Neural cell (in vitro differentiated cells): ENCODE data around the gene LMNA. TPM values are rescaled to one million over a fixed set of nuclear protein-coding genes. Genes with fewer than 3 reads are reported as not detected.

Experiments used
- H2AFZ ChIP-seq: fragments of 200-600, 300-800 bp; sonication (generic), shearing (Covaris generic); 2 replicates; pipeline ENCODE4 v1.6.0; 2014; ENCODE audit warnings: low read depth, mild to moderate bottlenecking, antibody characterized with exemption, low read length, moderate library complexity
- H3F3A ChIP-seq: fragments of 200-600 bp; shearing (Covaris generic); 2 replicates; pipeline ENCODE4 v1.6.1; 2016; ENCODE audit warnings: mild to moderate bottlenecking, moderate library complexity, mixed read lengths, antibody characterized with exemption, low read length; ENCODE audit not compliant: insufficient read depth, poor library complexity, severe bottlenecking
- H3K27ac ChIP-seq: fragments of 200-600, 300-800 bp; sonication (generic), shearing (Covaris generic); 2 replicates; pipeline ENCODE4 v1.5.1; 2014; ENCODE audit warnings: mild to moderate bottlenecking, low read length, moderate library complexity
- H3K27me3 ChIP-seq: fragments of 300-800, 200-600 bp; sonication (generic), shearing (Covaris generic); 2 replicates; pipeline ENCODE4 v1.6.0; 2014; ENCODE audit warnings: mild to moderate bottlenecking, low read depth, low read length, moderate library complexity; ENCODE audit not compliant: insufficient read depth
- H3K36me3 ChIP-seq: fragments of 300-800, 200-600 bp; sonication (generic), shearing (Covaris generic); 2 replicates; pipeline ENCODE4 v1.5.1; 2014; ENCODE audit warnings: mild to moderate bottlenecking, antibody characterized with exemption, low read length, moderate library complexity; ENCODE audit not compliant: insufficient read depth
- H3K4me2 ChIP-seq: fragments of 300-800, 200-600 bp; sonication (generic), shearing (Covaris generic); 2 replicates; pipeline ENCODE4 v1.6.0; 2014; ENCODE audit warnings: mild to moderate bottlenecking, low read length
- H3K4me3 ChIP-seq: fragments of 300-800, 200-600 bp; sonication (generic), shearing (Covaris generic); 2 replicates; pipeline ENCODE4 v1.5.1; 2014; ENCODE audit warnings: mild to moderate bottlenecking, low read length, moderate library complexity
- H3K79me2 ChIP-seq: fragments of 200-600 bp; shearing (Covaris generic); replicated peaks from 2 replicates; pipeline ENCODE4 v1.6.0; 2014; ENCODE audit warnings: mild to moderate bottlenecking, low read length, moderate library complexity; ENCODE audit not compliant: insufficient read depth
- H3K9ac ChIP-seq: fragments of 300-800, 200-600 bp; sonication (generic), shearing (Covaris generic); 2 replicates; pipeline ENCODE4 v1.6.1; 2016; ENCODE audit warnings: mild to moderate bottlenecking, low read length, mixed read lengths
- H3K9me2 ChIP-seq: fragments of 200-600 bp; shearing (Covaris generic); 2 replicates; pipeline ENCODE4 v1.6.1; 2016; ENCODE audit warnings: mild to moderate bottlenecking, low read length, mixed read lengths; ENCODE audit not compliant: insufficient read depth
- H3K9me3 ChIP-seq: fragments of 200-600, 300-800 bp; sonication (generic), shearing (Covaris generic); 2 replicates; pipeline ENCODE4 v1.6.1; 2016; ENCODE audit warnings: mild to moderate bottlenecking, mixed run types, low read length, moderate library complexity, mixed read lengths
- H4K20me1 ChIP-seq: fragments of 200-600 bp; shearing (Covaris generic); 2 replicates; pipeline ENCODE4 v1.6.1; 2016; ENCODE audit warnings: mild to moderate bottlenecking, mixed run types; ENCODE audit not compliant: insufficient read depth
- EP300 ChIP-seq: fragments of 450-650 bp; conservative IDR thresholded peaks from 2 replicates; pipeline ENCODE4 v1.6.1; 2014; ENCODE audit warnings: antibody characterized with exemption, mild to moderate bottlenecking, moderate library complexity; ENCODE audit not compliant: poor library complexity, severe bottlenecking
- EZH2 ChIP-seq: fragments of 200-600, 300-800 bp; shearing (Covaris generic), sonication (generic); IDR thresholded peaks from 2 replicates; pipeline ENCODE4 v1.6.1; 2014; ENCODE audit warnings: antibody characterized with exemption, low read length, borderline replicate concordance, mild to moderate bottlenecking; ENCODE audit not compliant: insufficient read depth, poor library complexity, severe bottlenecking
- MXI1 ChIP-seq: fragments of 450-650 bp; conservative IDR thresholded peaks from 2 replicates; pipeline ENCODE4 v1.6.1; 2014; ENCODE audit warnings: antibody characterized with exemption, mild to moderate bottlenecking; ENCODE audit not compliant: poor library complexity, severe bottlenecking
- POLR2AphosphoS5 ChIP-seq: IDR thresholded peaks from 2 replicates; pipeline ENCODE4 v1.6.1; 2012
- RAD21 ChIP-seq: fragments of 450-650 bp; conservative IDR thresholded peaks from 2 replicates; pipeline ENCODE4 v1.6.1; 2014; ENCODE audit warnings: antibody characterized with exemption, mild to moderate bottlenecking, moderate library complexity
- SMC3 ChIP-seq: fragments of 450-650 bp; conservative IDR thresholded peaks from 2 replicates; pipeline ENCODE4 v1.6.1; 2014; ENCODE audit warnings: antibody characterized with exemption, mild to moderate bottlenecking, moderate library complexity; ENCODE audit not compliant: poor library complexity
- TAF1 ChIP-seq: IDR thresholded peaks from 2 replicates; pipeline ENCODE4 v1.6.1; 2012; ENCODE audit warnings: low read depth
- polyA plus RNA-seq: library from polyadenylated mRNA; depleted of rRNA; stranded (reverse); fragments of >200 nt; gene quantifications from 2 replicates; pipeline ENCODE4 v1.2.3, GENCODE V29; 2014
- TF ChIP-seq, protein P1 (sequence below): IDR thresholded peaks from 2 replicates; pipeline ENCODE4 v1.6.1; 2012; ENCODE audit warnings: borderline replicate concordance
- TF ChIP-seq, protein P2 (sequence below): fragments of 450-650 bp; IDR thresholded peaks from 2 replicates; pipeline ENCODE4 v1.5.1; 2014; ENCODE audit warnings: antibody characterized with exemption, mild to moderate bottlenecking, moderate library complexity; ENCODE audit not compliant: poor library complexity, severe bottlenecking

The LMNA gene
- polyA plus RNA-seq, 1 donor from 2014 or later: 90.7 TPM

DNA sequence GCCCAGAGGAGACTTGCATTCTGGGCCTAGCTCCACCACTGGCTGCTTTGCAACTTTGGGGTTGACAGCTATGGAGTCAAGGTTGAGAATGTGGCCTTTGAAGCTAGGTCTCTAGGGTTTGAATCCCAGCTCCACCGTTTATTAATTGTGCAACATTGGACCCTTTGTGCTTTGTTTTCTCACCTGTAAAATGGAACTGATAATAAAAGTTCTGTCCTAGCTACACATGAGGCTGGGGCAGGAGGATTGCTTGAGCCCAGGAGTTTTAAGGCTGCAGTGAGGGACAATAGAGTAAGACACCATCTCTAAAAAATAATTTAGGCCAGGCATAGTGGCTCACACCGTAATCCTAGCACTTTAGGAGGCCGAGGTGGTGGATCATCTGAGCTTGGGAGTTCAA lies 15.2 kb upstream of the LMNA start:
- TF ChIP-seq, protein P1, sequence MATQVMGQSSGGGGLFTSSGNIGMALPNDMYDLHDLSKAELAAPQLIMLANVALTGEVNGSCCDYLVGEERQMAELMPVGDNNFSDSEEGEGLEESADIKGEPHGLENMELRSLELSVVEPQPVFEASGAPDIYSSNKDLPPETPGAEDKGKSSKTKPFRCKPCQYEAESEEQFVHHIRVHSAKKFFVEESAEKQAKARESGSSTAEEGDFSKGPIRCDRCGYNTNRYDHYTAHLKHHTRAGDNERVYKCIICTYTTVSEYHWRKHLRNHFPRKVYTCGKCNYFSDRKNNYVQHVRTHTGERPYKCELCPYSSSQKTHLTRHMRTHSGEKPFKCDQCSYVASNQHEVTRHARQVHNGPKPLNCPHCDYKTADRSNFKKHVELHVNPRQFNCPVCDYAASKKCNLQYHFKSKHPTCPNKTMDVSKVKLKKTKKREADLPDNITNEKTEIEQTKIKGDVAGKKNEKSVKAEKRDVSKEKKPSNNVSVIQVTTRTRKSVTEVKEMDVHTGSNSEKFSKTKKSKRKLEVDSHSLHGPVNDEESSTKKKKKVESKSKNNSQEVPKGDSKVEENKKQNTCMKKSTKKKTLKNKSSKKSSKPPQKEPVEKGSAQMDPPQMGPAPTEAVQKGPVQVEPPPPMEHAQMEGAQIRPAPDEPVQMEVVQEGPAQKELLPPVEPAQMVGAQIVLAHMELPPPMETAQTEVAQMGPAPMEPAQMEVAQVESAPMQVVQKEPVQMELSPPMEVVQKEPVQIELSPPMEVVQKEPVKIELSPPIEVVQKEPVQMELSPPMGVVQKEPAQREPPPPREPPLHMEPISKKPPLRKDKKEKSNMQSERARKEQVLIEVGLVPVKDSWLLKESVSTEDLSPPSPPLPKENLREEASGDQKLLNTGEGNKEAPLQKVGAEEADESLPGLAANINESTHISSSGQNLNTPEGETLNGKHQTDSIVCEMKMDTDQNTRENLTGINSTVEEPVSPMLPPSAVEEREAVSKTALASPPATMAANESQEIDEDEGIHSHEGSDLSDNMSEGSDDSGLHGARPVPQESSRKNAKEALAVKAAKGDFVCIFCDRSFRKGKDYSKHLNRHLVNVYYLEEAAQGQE: no peak
- TF ChIP-seq, protein P2, sequence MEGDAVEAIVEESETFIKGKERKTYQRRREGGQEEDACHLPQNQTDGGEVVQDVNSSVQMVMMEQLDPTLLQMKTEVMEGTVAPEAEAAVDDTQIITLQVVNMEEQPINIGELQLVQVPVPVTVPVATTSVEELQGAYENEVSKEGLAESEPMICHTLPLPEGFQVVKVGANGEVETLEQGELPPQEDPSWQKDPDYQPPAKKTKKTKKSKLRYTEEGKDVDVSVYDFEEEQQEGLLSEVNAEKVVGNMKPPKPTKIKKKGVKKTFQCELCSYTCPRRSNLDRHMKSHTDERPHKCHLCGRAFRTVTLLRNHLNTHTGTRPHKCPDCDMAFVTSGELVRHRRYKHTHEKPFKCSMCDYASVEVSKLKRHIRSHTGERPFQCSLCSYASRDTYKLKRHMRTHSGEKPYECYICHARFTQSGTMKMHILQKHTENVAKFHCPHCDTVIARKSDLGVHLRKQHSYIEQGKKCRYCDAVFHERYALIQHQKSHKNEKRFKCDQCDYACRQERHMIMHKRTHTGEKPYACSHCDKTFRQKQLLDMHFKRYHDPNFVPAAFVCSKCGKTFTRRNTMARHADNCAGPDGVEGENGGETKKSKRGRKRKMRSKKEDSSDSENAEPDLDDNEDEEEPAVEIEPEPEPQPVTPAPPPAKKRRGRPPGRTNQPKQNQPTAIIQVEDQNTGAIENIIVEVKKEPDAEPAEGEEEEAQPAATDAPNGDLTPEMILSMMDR: no peak
- TF ChIP-seq MXI1: no peak
- TF ChIP-seq RAD21: no peak
- no peak for TF ChIP-seq EZH2
- TF ChIP-seq POLR2AphosphoS5: no peak
- no peak for TF ChIP-seq SMC3
- H3K9ac ChIP-seq: no peak overlapping the region
- H3K4me3 ChIP-seq: no peak overlapping the region
- no peaks in the 10 kb centered on the region for H3F3A ChIP-seq
- peaks cover 61% of the 10 kb centered on the region for H3K79me2 ChIP-seq
- H4K20me1 ChIP-seq: peaks cover 7% of the 10 kb centered on the region
- H3K27me3 ChIP-seq: no peaks in the 10 kb centered on the region
- H2AFZ ChIP-seq: no peak overlapping the region
- no peaks in the 10 kb centered on the region for H3K9me2 ChIP-seq
- no peak overlapping the region for H3K4me2 ChIP-seq
- peaks cover 6% of the 10 kb centered on the region for H3K36me3 ChIP-seq
- no peaks in the 10 kb centered on the region for H3K9me3 ChIP-seq
- no peak overlapping the region for H3K27ac ChIP-seq

DNA sequence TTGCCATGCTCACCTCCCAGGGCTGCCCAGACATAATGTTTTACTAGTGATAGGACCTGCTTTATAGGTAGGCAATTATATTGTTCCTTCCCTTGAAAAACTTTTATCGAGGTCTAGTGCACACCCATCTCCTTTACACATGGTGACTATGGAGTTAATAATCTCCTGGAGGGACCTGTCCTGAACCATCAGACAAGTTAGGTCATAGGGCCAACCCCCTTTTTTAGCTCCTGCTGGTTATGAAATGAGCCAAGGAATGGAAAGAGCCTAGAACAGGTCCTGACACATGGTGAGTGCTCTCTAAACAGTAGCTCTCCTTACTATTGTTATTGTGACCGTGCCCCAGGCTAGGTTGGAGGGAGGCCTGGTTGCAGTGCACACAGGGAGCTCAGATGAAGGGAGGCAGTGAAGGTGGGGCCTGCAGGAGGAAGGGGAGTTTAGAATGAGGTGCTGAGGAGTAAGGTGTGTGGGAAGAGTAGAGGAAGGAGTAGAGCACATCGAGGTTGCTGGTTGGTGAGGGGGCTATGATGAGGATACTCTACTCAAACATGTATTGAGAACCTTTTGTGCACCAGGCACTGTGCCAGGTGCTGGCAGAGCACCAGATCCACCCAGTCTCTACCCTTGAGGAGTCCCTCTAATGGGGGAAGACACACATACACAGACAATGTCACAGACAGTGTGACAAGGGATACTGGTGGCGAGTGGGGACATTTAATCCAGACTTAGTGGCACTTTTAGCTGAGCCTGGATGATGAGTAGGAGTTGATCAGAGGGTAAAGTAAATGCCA lies 14.1 kb upstream of the LMNA start:
- Histone ChIP-seq H3K9me2 (no peaks in the 10 kb centered on the region), H3K4me2 (no peak overlapping the region), H3K79me2 (peaks cover 61% of the 10 kb centered on the region), H3K9ac (no peak overlapping the region), H3K4me3 (no peak overlapping the region), H3K9me3 (no peaks in the 10 kb centered on the region), H3K27ac (no peak overlapping the region), H3K27me3 (no peaks in the 10 kb centered on the region), H4K20me1 (peaks cover 7% of the 10 kb centered on the region), H3K36me3 (peaks cover 6% of the 10 kb centered on the region), H3F3A (no peaks in the 10 kb centered on the region), H2AFZ (no peak overlapping the region)
- TF ChIP-seq SMC3: no peak
- TF ChIP-seq, protein P2: no peak
- no peak for TF ChIP-seq EP300
- TF ChIP-seq, protein P1: no peak
- no peak for TF ChIP-seq EZH2
- TF ChIP-seq MXI1: no peak
- no peak for TF ChIP-seq TAF1
- no peak for TF ChIP-seq POLR2AphosphoS5
- no peak for TF ChIP-seq RAD21
